Suppressor macrophage treated with lipopolysaccharide for 1 hour (primary cell): ENCODE data around the gene TNRC6B.
"Not testable (repeated sequence)": the region's sequence is repeated elsewhere in the genome, so short reads cannot be mapped to it uniquely, and the experiment has no call there.

Experiments
- DNase-seq, 3 donors: peaks; one replicate each; pipeline ENCODE4 v3.0.0-alpha.2; 2020 to 2022

Gene TNRC6B

DNA sequence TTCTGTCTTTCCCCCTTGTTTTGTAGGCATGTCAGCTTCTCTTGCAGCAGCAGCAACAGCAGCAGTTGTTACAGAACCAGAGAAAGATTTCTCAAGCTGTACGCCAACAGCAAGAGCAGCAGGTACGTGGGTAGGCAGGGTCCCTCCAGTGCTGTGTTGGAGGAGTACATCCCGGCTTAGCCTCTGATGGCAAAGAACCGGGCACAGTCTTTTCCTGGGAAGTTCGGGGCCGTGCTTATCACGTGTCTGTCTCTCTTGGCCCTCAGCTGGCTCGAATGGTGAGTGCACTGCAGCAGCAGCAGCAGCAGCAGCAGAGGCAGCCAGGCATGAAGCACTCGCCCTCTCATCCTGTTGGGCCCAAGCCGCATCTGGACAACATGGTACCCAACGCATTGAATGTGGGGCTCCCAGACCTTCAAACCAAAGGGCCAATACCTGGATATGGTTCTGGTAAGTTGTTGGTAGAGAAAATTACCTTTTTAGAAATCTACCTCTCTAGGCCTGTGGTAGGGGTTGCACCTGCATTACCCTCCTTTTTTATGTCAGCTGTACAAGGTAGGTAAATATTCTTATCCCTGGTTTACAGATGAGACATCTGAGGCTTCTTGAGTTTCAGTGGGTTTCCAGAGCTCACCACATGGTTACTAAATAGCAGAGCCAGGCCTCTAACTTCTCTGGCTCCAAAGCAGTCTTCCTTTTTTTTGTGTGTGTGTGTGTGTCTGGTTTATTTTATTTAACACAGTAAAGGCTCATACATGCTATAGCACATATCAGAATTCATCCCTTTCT, 123.4 kb downstream of the TNRC6B start:
- no peak for DNase-seq

DNA sequence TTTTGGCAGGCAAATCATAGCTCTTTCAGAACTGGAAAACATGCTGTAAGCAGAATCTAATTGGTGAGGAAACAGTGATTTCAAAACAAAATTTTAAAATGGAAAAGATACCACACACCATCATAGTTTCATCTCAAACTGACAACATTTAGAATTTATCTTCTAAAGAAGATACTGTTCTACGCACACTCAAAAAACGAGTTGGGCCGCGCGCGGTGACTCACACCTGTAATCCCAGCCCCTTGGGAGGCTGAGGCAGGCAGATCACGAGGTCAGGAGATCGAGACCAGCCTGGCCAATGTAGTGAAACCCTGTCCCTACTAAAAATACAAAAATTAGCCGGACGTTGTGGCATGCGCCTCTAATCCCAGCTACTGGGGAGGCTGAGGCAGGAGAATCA, 124.4 kb downstream of the TNRC6B start:
- no peak for DNase-seq

DNA sequence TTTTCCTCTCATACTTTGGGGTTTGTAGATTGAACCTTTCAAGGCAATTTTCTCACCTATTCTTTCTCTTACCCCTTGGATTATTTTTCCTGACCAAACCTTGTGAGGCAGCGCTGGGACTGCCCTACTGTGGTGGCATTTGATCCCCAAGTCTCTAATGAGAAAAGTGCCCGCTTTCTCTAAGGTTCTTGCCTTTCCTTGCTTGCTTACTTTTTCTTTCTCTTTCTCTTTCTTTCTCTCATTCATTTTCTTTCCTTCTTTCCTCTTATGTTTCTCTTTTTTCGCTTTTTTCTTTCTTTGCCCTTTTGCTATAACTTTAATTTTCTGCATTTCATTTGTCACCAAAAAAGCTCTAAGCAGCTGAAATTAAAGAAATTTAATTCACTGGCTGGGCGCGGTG, 127.9 kb downstream of the TNRC6B start:
- DNase-seq: no peak

DNA sequence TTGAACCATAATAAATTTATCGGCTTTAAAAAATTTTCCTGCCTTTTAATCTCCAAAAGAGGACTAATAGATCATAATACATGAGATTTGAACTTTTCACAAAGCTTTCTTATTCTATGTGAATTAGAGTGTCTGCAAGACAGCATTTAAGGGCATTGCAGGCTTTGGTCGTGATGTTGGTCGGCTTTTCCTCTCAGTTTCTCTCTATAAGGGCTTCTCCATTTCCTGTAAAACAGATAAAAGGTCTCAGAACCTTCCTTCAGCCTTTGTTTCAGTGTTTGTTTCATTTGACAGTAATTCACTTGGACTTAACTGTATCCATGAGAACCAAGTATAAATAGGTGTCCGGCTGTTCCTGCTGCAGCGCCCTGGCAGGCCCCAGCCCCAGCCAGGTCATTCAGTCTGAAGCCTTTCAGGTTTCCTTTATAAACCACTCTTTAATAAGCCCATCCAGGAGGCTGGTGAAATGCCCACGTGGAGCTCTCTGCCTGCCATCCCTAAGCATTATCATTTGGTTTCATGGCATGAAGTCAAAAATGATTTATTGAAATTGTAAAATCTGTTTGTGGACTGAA, 131.4 kb downstream of the TNRC6B start:
- DNase-seq: no peak

DNA sequence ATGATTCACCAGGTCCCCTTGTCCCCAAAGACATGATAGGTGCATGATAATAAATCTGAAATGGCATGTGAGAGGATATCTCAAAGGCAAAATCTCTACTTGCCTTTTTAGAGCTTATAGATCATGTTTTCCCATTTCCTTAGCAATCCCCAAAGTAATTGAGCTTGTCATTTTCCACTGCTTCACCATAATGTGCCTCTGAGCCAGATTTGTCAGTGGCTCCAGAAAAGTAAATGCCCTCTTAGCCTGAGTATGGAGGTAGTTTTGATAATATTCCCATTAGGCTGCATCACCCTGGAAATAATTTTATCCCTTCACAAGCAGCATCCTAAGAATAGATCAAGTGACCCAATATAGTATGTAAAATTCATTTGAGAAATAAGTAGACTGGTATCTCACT, 131.9 kb downstream of the TNRC6B start:
- DNase-seq: no peak

- DNase-seq: no peak
Measured at GRCh38 chr22:40310081-40310767, 132.5 kb downstream of the TNRC6B start.

GRCh38 chr22:40310768-40311120, 133.0 kb downstream of the TNRC6B start:
- no peak for DNase-seq

DNA sequence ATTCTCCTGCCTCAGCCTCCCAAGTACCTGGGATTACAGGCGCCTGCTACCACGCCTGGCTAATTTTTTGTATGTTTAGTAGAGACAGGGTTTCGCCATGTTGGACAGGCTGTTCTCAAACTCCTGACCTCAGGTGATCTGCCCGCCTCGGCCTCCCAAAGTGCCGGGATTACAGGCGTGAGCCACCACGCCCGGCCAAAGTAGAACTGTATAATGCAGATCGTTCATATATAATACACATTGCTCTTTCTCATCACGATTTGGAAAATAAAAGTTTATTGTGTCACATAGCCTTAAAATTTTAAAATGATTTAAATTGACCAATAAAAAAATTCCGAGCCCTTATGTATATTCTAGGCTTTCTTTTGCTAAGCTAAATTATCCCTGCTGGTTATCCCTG, 133.9 kb downstream of the TNRC6B start:
- DNase-seq: not testable (repeated sequence)

DNA sequence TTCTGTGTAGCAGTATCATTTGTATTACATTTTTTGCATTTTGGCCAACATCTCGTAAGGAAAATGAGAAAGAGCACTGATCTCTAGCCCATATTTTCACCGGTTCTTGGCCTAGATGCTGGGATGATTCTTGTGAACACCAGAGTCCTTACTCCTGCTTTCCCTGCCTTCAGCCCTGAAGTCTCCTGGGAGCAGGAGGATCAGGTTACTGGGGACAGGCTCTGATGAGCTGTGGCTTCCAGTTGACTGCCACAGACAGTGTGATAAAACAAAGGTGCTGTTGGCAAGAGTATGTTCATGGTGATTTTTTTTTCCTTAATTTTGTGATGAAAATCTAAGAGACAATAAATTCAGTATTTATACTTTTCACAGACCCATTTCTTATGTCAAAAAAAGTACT, 134.3 kb downstream of the TNRC6B start:
- DNase-seq: no peak

DNA sequence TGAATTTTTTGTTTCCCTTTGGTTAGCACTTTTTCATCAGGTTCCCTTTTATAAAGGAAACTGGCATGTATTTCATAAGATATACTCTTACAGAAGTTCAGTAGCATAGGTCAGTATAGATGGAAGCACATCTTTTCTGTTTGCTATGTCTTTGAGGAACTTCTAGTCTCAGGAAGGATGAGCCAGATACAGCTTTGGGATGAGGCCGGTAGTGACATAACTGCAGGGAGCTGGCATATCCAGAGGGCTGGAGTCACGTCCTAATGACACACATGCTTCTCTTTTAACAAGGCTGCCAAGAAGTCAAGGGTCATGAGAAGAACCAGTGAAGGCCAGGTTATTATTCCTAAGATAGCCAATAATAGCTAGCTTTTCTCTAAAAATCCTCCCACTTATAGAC, 135.3 kb downstream of the TNRC6B start:
- peak; percentile 57 to 74 (median 62) for DNase-seq

- DNase-seq: peak; percentile 35 to 63 (median 53)
Measured at GRCh38 chr22:40314041-40314440, 136.3 kb downstream of the TNRC6B start.

GRCh38 chr22:40320687-40321086, 143.0 kb downstream of the TNRC6B start:
- no peak for DNase-seq

DNA sequence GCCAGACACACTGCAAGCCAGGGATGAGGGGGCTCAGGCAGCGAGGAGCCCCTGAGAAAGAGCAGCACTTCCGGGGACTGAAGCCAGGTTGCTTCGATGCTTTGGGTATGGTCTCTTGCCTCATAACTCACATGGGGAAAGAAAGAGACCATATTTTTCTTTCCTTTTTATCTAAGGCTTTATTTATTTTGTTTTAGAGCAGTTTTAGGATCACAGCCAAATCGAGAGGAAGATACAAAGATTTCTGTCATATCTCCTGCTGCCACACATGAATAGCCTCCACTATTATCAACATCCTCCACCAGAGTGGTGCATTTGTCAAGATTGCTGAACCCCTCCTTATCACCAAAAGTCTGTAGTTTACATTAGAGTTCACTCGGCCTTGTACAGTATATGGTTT, 144.3 kb downstream of the TNRC6B start:
- DNase-seq: no peak

DNA sequence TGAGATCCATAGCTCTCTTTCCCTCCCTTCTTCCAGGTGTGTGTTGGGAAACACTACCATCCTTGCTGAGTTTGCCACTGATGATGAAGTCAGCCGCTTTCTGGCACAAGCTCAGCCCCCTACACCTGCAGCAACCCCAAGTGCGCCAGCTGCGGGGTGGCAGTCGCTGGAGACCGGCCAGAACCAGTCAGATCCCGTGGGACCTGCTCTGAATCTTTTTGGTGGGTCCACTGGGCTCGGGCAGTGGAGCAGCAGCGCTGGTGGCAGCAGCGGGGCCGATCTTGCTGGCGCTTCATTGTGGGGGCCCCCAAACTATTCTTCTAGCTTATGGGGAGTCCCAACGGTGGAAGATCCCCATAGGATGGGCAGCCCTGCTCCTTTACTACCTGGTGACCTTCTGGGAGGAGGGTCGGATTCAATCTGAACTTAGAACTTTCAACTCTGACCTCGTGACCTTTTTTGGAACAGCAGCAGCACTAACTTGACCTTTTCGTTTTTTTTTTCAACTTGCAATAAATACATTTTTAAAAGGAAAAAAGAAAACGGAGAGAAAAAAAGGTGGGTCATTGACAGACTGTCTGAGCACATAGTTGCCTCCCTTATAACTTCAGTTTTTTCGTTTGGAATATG, 145.2 kb downstream of the TNRC6B start:
- no peak for DNase-seq

DNA sequence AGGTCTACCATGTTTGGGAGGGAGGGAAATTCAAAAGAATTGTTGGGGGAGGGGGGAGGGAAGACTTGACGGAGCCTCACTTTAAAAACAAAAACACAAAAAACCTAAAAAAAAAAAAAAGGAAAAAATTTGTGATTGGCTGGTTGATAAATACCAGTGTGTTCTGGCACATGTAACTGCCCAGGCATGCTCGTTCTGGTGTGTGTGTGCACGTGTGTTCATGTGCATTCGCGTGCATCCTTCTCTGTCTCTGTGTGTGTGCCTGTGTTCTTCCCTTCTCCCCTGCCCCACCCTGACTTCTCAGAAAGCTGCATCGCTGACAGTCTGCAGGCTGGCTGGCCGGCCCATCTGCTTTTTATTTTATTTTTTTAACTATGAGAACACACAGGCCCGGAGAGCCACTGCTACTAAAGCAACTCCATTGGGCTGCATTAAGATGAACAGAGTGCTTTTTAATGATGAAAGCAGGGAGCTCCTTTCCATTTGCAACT, 146.0 kb downstream of the TNRC6B start:
- no peak for DNase-seq

DNA sequence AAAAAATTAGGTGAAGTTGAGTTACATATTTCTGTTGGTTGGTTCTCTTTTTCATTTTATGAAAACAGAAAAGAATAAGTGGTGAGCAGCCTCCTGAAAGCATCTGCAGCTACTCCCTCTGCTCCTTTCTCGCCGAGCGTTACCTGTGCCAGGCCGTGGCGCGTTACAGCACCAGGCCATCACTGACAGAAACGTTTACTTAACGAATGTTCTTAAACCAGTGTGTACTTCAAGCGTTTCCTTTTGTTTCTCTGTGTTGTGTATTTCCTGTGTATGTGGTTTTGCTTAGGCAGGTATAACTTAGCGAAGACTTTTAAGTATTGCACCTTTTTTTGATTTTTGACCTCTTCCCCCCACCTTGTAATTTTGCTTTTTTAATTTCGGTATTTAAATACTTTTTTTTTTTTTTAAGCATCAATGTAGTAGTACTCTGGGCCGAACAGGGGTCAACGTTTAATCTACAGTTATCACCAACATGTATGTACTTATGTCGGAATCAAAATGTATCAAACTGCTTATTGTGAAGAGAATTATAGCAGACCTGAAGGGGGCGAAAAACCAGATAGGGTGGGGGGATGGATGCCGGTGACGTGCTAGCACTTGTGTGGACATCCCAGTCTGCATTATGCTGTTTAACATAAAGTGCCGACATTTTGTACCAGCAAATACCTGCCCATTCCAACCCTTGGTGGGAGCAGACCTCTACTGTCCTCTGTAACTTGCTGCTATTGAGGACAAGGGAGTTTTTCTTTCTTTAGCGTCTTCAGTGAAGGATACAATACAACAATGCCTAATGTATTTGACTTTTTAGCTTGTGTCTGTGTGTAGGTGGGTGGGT, 147.0 kb downstream of the TNRC6B start:
- no peak for DNase-seq

DNA sequence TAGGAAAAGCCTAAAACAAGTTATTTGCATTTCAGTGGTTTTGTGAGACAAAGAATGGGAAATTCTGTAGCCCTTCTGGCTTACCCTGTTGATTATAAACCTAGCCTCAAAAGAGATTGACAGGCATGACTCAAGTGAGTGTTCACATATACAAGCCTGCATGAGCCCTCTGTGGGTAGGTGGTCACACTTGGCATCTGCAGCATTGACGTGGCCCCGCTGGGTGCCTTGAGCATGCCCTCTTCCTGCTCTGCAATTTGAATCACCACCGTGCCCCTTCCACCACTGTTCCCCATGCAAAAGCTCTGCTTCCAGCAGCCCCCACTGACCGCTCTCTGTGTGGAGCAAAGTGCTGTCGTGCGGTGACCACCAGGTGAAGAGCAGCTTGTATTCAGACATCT, 147.6 kb downstream of the TNRC6B start:
- DNase-seq: no peak

DNA sequence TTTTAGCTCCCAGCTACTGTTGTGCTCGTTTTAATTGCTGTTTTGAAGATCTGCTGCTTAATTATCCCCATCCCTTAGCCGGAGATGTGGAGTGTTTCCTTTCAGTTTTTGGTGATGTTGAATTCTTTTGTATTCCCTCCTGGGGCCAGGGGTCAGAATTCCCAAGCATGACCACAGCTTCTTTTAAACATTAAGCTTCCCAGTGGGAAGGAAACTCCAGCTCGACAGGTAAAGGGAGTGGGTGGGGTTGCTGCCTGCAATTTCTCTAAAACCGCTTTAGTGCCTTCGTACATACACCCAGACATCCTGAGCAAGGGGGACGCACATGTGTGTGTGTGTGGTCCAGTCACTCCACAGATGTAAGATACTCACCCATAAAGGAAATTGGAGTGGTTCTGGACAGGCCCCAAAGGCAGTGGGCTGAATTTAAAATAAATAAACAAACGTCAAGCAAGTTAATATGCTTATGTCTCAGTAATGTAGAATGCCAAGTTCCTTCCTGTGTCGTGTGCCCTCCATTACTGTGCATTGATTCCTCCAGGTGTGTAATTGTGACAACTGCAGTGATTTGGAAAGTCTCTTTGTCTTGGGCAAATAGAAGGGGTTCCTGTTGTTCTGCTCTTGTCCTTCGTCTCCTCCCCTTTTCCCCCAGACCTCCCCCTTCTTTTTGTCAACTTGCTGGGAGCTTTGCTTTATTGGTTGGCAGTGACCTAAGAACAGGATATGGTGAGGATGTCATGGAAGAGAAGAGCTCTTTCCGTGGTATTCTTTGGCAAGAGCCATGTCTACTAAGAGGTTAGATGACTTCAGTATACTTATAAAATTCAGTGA, 149.4 kb downstream of the TNRC6B start:
- DNase-seq: no peak

DNA sequence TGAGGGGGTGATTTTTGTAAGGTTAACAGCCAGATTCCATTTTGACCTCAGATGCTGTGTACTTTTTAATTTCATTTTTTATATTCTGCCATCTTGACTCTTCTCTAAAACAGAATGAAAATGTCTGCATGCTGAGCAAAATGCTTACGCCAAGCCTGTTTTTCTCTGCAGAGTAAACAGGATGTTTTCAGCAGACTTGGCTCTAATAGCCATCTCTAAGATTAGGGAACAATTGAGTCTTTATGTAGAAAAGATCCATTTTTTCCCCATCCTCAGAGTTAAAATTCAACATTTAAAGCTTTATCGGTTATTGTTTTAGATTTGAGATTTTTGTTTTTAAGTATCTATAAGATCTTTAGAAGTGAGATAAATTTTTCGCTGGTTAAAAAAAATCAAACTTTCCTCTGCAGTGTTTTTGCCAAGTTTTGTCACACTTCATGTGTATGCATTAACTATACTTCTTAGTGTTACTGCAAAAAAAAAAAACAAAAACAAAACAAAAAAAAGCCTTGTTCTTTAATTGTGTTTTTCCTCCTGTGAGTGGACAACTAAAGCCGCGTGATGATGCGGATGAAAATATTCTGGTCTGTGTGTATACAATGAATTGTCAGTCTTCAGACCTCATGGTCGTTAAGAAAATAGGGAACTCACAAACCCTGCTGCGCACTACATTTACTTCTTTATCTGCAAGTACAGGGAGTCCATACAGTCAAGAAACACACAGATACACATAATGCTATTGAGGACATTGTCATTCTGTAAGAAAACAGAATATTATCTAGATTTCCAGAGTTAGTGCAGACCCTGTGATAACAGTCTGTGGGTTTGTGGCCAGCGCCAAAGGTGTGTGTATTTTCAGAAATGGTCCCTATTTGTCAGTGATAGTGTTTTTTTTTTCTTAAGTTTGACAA, 151.1 kb downstream of the TNRC6B start:
- DNase-seq: peak in 1 of 3 donors; percentile 30

GRCh38 chr22:40329466-40329865, 151.7 kb downstream of the TNRC6B start:
- DNase-seq: no peak

- DNase-seq: no peak
Measured at GRCh38 chr22:40330086-40330485, 152.4 kb downstream of the TNRC6B start.
